ENCODE measurements around the gene CFAP299.

CFAP299 gene

GRCh38 chr4:80390178-80390577 lies 54.6 kb downstream of the CFAP299 start:
- Mint-ChIP-seq H3K36me3 (peaks cover 5% of the 10 kb centered on the region), H3K27me3 (no peaks in the 10 kb centered on the region), H3K4me1 (ENCODE audit: low read depth) (peaks cover 4% of the 10 kb centered on the region), H3K9me3 (ENCODE audit: low read depth) (peaks cover 4% of the 10 kb centered on the region), H3K27ac (no peak overlapping the region), H3K4me3 (no peak overlapping the region)

GRCh38 chr4:80393246-80393969 lies 57.9 kb downstream of the CFAP299 start:
- Mint-ChIP-seq H3K4me3 (no peak overlapping the region), H3K4me1 (ENCODE audit: low read depth) (peaks cover 4% of the 10 kb centered on the region), H3K27ac (peak overlapping the region; percentile 72), H3K36me3 (peaks cover 5% of the 10 kb centered on the region), H3K9me3 (ENCODE audit: low read depth) (peaks cover 4% of the 10 kb centered on the region), H3K27me3 (no peaks in the 10 kb centered on the region)

GRCh38 chr4:80393970-80394250 lies 58.4 kb downstream of the CFAP299 start:
- Mint-ChIP-seq H3K9me3 (ENCODE audit: low read depth) (peaks cover 4% of the 10 kb centered on the region), H3K27ac (peak overlapping the region; percentile 72), H3K27me3 (no peaks in the 10 kb centered on the region), H3K4me1 (ENCODE audit: low read depth) (peaks cover 4% of the 10 kb centered on the region), H3K36me3 (peaks cover 5% of the 10 kb centered on the region), H3K4me3 (no peak overlapping the region)

- peaks cover 4% of the 10 kb centered on the region for H3K9me3 Mint-ChIP-seq (ENCODE audit: low read depth)
- H3K27me3 Mint-ChIP-seq: no peaks in the 10 kb centered on the region
- no peaks in the 10 kb centered on the region for H3K36me3 Mint-ChIP-seq
- no peak overlapping the region for H3K4me3 Mint-ChIP-seq
- H3K4me1 Mint-ChIP-seq (ENCODE audit: low read depth): no peaks in the 10 kb centered on the region
- H3K27ac Mint-ChIP-seq: no peak overlapping the region
Measured at GRCh38 chr4:80407246-80407645, 71.7 kb downstream of the CFAP299 start.

- peaks cover 3% of the 10 kb centered on the region for H3K36me3 Mint-ChIP-seq
- no peaks in the 10 kb centered on the region for H3K4me1 Mint-ChIP-seq (ENCODE audit: low read depth)
- H3K4me3 Mint-ChIP-seq: no peak overlapping the region
- H3K9me3 Mint-ChIP-seq (ENCODE audit: low read depth): no peaks in the 10 kb centered on the region
- no peaks in the 10 kb centered on the region for H3K27me3 Mint-ChIP-seq
- no peak overlapping the region for H3K27ac Mint-ChIP-seq
Measured at GRCh38 chr4:80409809-80410208, 74.3 kb downstream of the CFAP299 start.

- no peaks in the 10 kb centered on the region for H3K4me1 Mint-ChIP-seq (ENCODE audit: low read depth)
- no peaks in the 10 kb centered on the region for H3K27me3 Mint-ChIP-seq
- no peak overlapping the region for H3K27ac Mint-ChIP-seq
- no peaks in the 10 kb centered on the region for H3K9me3 Mint-ChIP-seq (ENCODE audit: low read depth)
- H3K36me3 Mint-ChIP-seq: peaks cover 3% of the 10 kb centered on the region
- H3K4me3 Mint-ChIP-seq: no peak overlapping the region
Measured at GRCh38 chr4:80412322-80412721, 76.8 kb downstream of the CFAP299 start.

- Mint-ChIP-seq H3K27me3 (no peaks in the 10 kb centered on the region), H3K36me3 (peaks cover 5% of the 10 kb centered on the region), H3K4me3 (no peak overlapping the region), H3K9me3 (ENCODE audit: low read depth) (no peaks in the 10 kb centered on the region), H3K4me1 (ENCODE audit: low read depth) (no peaks in the 10 kb centered on the region), H3K27ac (no peak overlapping the region)
Measured at GRCh38 chr4:80413086-80413485, 77.6 kb downstream of the CFAP299 start.

- peaks cover 5% of the 10 kb centered on the region for H3K36me3 Mint-ChIP-seq
- H3K27me3 Mint-ChIP-seq: no peaks in the 10 kb centered on the region
- no peak overlapping the region for H3K27ac Mint-ChIP-seq
- H3K4me3 Mint-ChIP-seq: no peak overlapping the region
- no peaks in the 10 kb centered on the region for H3K9me3 Mint-ChIP-seq (ENCODE audit: low read depth)
- no peaks in the 10 kb centered on the region for H3K4me1 Mint-ChIP-seq (ENCODE audit: low read depth)
Measured at GRCh38 chr4:80417019-80417418, 81.5 kb downstream of the CFAP299 start.

GRCh38 chr4:80419946-80420345 lies 84.4 kb downstream of the CFAP299 start:
- Mint-ChIP-seq H3K36me3 (peaks cover 2% of the 10 kb centered on the region), H3K4me3 (no peak overlapping the region)

GRCh38 chr4:80420638-80421037 lies 85.1 kb downstream of the CFAP299 start:
- Mint-ChIP-seq H3K27ac (no peak overlapping the region), H3K4me1 (ENCODE audit: low read depth) (peaks cover 18% of the 10 kb centered on the region), H3K4me3 (no peak overlapping the region), H3K36me3 (peaks cover 2% of the 10 kb centered on the region), H3K27me3 (no peaks in the 10 kb centered on the region), H3K9me3 (ENCODE audit: low read depth) (peaks cover 10% of the 10 kb centered on the region)

More at GRCh38 chr4:80419946-80420345, 84.4 kb downstream of the CFAP299 start:
- Mint-ChIP-seq H3K27me3 (no peaks in the 10 kb centered on the region), H3K4me1 (ENCODE audit: low read depth) (peaks cover 18% of the 10 kb centered on the region), H3K9me3 (ENCODE audit: low read depth) (peaks cover 10% of the 10 kb centered on the region), H3K27ac (no peak overlapping the region)

- H3K4me1 Mint-ChIP-seq (ENCODE audit: low read depth): peaks cover 18% of the 10 kb centered on the region
- no peak overlapping the region for H3K27ac Mint-ChIP-seq
- H3K4me3 Mint-ChIP-seq: no peak overlapping the region
- no peaks in the 10 kb centered on the region for H3K36me3 Mint-ChIP-seq
- peaks cover 10% of the 10 kb centered on the region for H3K9me3 Mint-ChIP-seq (ENCODE audit: low read depth)
- H3K27me3 Mint-ChIP-seq: no peaks in the 10 kb centered on the region
Measured at GRCh38 chr4:80422727-80423404, 87.3 kb downstream of the CFAP299 start.

GRCh38 chr4:80423553-80424224 lies 88.2 kb downstream of the CFAP299 start:
- H3K9me3 Mint-ChIP-seq (ENCODE audit: low read depth): peaks cover 10% of the 10 kb centered on the region
- no peaks in the 10 kb centered on the region for H3K27me3 Mint-ChIP-seq
- peaks cover 18% of the 10 kb centered on the region for H3K4me1 Mint-ChIP-seq (ENCODE audit: low read depth)
- H3K4me3 Mint-ChIP-seq: no peak overlapping the region
- H3K27ac Mint-ChIP-seq: no peak overlapping the region
- no peaks in the 10 kb centered on the region for H3K36me3 Mint-ChIP-seq

- Mint-ChIP-seq H3K36me3 (no peaks in the 10 kb centered on the region), H3K27me3 (no peaks in the 10 kb centered on the region), H3K27ac (no peak overlapping the region), H3K4me3 (no peak overlapping the region), H3K4me1 (ENCODE audit: low read depth) (peaks cover 18% of the 10 kb centered on the region), H3K9me3 (ENCODE audit: low read depth) (peaks cover 10% of the 10 kb centered on the region)
Measured at GRCh38 chr4:80424225-80424581, 88.7 kb downstream of the CFAP299 start.

- Mint-ChIP-seq H3K36me3 (no peaks in the 10 kb centered on the region), H3K4me3 (no peak overlapping the region), H3K27me3 (no peaks in the 10 kb centered on the region), H3K27ac (no peak overlapping the region), H3K9me3 (ENCODE audit: low read depth) (peaks cover 10% of the 10 kb centered on the region), H3K4me1 (ENCODE audit: low read depth) (peaks cover 18% of the 10 kb centered on the region)
Measured at GRCh38 chr4:80425124-80426100, 89.9 kb downstream of the CFAP299 start.
